Stimulated activated CD8-positive, alpha-beta memory T cell treated with anti-CD3 and anti-CD28 coated beads, Interleukin-4, amount 100 ng/mL, for 24 hours (primary cell): ENCODE data around the gene CBX7.

ENCODE experiments used
- DNase-seq: peaks from one replicate; pipeline ENCODE4 v3.0.0-alpha.2; 2020; ENCODE audit warnings: low read depth

The CBX7 gene

GRCh38 chr22:39147335-39148025 lies 5.0 kb downstream of the CBX7 start:
- DNase-seq: no peak

GRCh38 chr22:39146256-39147101 lies 6.0 kb downstream of the CBX7 start:
- DNase-seq: no peak

GRCh38 chr22:39144101-39144767 lies 8.2 kb downstream of the CBX7 start:
- peak; percentile 42 for DNase-seq

GRCh38 chr22:39142088-39142680 lies 10.3 kb downstream of the CBX7 start:
- DNase-seq: no peak

- DNase-seq: no peak
Observed at GRCh38 chr22:39139933-39140332, 12.5 kb downstream of the CBX7 start.

- DNase-seq: no peak
Observed at GRCh38 chr22:39138357-39138997, 14.0 kb downstream of the CBX7 start.

- no peak for DNase-seq
Observed at GRCh38 chr22:39136317-39136716, 16.2 kb downstream of the CBX7 start.

GRCh38 chr22:39135092-39135896 lies 17.2 kb downstream of the CBX7 start:
- DNase-seq: no peak

GRCh38 chr22:39134366-39135091 lies 18.0 kb downstream of the CBX7 start:
- no peak for DNase-seq

- DNase-seq: no peak
Observed at GRCh38 chr22:39133871-39134270, 18.6 kb downstream of the CBX7 start.

GRCh38 chr22:39132871-39133524 lies 19.5 kb downstream of the CBX7 start:
- DNase-seq: no peak

- no peak for DNase-seq
Observed at GRCh38 chr22:39132281-39132680, 20.2 kb downstream of the CBX7 start.

GRCh38 chr22:39130892-39131855 lies 21.3 kb downstream of the CBX7 start:
- DNase-seq: no peak

GRCh38 chr22:39130152-39130704 lies 22.3 kb downstream of the CBX7 start:
- DNase-seq: no peak

GRCh38 chr22:39129746-39130145 lies 22.7 kb downstream of the CBX7 start:
- DNase-seq: no peak

- DNase-seq: no peak
Observed at GRCh38 chr22:39129081-39129480, 23.4 kb downstream of the CBX7 start.

- no peak for DNase-seq
Observed at GRCh38 chr22:39128508-39128907, 24.0 kb downstream of the CBX7 start.

- DNase-seq: no peak
Observed at GRCh38 chr22:39125622-39126021, 26.9 kb downstream of the CBX7 start.
